CD14-positive monocyte (primary cell): ENCODE measurements around the gene CDCA7L. TPM values are rescaled to one million over a fixed set of nuclear protein-coding genes. Genes with fewer than 3 reads are reported as not detected.

Experiments used
- DNase-seq, 3 donors: peaks; one replicate each; pipeline ENCODE4 v3.0.0-alpha.2; 2011 to 2022
- H2AFZ ChIP-seq: 2 replicates; pipeline ENCODE4 v1.6.0; 2012; ENCODE audit warnings: mild to moderate bottlenecking, low read depth, low read length, inconsistent platforms; ENCODE audit not compliant: insufficient read depth, poor library complexity, severe bottlenecking
- H3K27ac ChIP-seq, 2 donors: 1 replicate in 1 of 2; 2 replicates in 1 of 2; pipeline ENCODE4 v1.5.1; 2012 to 2013; ENCODE audit warnings: low read length in 2 of 2, control low read depth in 1 of 2, inconsistent platforms in 1 of 2, low read depth in 1 of 2, mild to moderate bottlenecking in 1 of 2
- H3K27me3 ChIP-seq, 2 donors: one replicate each; pipeline versions ENCODE4 v1.6.0 to v1.6.1; 2011 to 2013; ENCODE audit warnings: low read length in 2 of 2; ENCODE audit not compliant: control insufficient read depth in 2 of 2, insufficient read depth in 2 of 2
- H3K36me3 ChIP-seq, 2 donors: replicated peaks in 1 of 2; 1 replicate in 1 of 2; 2 replicates in 1 of 2; pipeline versions ENCODE4 v1.5.1 to v1.6.1; 2012 to 2013; ENCODE audit warnings: low read length in 2 of 2, control low read depth in 1 of 2, inconsistent platforms in 1 of 2, mild to moderate bottlenecking in 1 of 2; ENCODE audit not compliant: insufficient read depth in 2 of 2, control insufficient read depth in 1 of 2
- H3K4me1 ChIP-seq, 2 donors: 1 replicate in 1 of 2; 2 replicates in 1 of 2; pipeline versions ENCODE4 v1.5.1 to v1.6.1; 2012 to 2013; ENCODE audit warnings: low read length in 2 of 2, control low read depth in 1 of 2, inconsistent platforms in 1 of 2, mild to moderate bottlenecking in 1 of 2, moderate library complexity in 1 of 2; ENCODE audit not compliant: insufficient read depth in 2 of 2, control insufficient read depth in 1 of 2
- H3K4me2 ChIP-seq: replicated peaks from 2 replicates; pipeline ENCODE3; 2012; ENCODE audit warnings: low read length, moderate library complexity, mild to moderate bottlenecking; ENCODE audit not compliant: poor library complexity, severe bottlenecking; ENCODE audit errors: extremely low read depth
- H3K4me3 ChIP-seq, 3 experiments: fragments of 200-600 bp in 1 of 3; sonication (generic) in 1 of 3; replicated peaks in 1 of 3; 1 replicate in 2 of 3; 2 replicates in 1 of 3; pipeline ENCODE4 v1.5.1; 2011 to 2013; ENCODE audit warnings: low read length in 3 of 3, mild to moderate bottlenecking in 3 of 3, control low read depth in 2 of 3, low read depth in 2 of 3, inconsistent platforms in 1 of 3, moderate library complexity in 1 of 3
- H3K79me2 ChIP-seq: 2 replicates; pipeline ENCODE4 v1.6.0; 2012; ENCODE audit warnings: mild to moderate bottlenecking, control low read depth, inconsistent platforms, low read length, moderate library complexity; ENCODE audit not compliant: insufficient read depth
- H3K9ac ChIP-seq: 2 replicates; pipeline ENCODE4 v1.6.0; 2017; ENCODE audit warnings: low read length, mild to moderate bottlenecking; ENCODE audit not compliant: insufficient read depth, poor library complexity, severe bottlenecking
- H3K9me3 ChIP-seq, 2 donors: replicated peaks in 1 of 2; 1 replicate in 1 of 2; 2 replicates in 1 of 2; pipeline versions ENCODE4 v1.5.1 to v1.6.1; 2012 to 2013; ENCODE audit warnings: low read length in 2 of 2, control low read depth in 1 of 2; ENCODE audit not compliant: control insufficient read depth in 1 of 2, insufficient read depth in 1 of 2
- H4K20me1 ChIP-seq: 2 replicates; pipeline ENCODE4 v1.6.0; 2012; ENCODE audit warnings: mild to moderate bottlenecking, low read length, control low read depth, moderate library complexity; ENCODE audit not compliant: insufficient read depth
- H3K27ac Mint-ChIP-seq, 7 donors: one replicate each; pipeline ENCODE4 v1.8.0; 2020; ENCODE audit warnings: mild to moderate bottlenecking in 7 of 7, mixed read lengths in 7 of 7, moderate library complexity in 6 of 7, inconsistent platforms in 2 of 7
- H3K27me3 Mint-ChIP-seq, 3 donors: one replicate each; pipeline ENCODE4 v1.8.0; 2021 to 2022; ENCODE audit warnings: low read depth in 3 of 3, mild to moderate bottlenecking in 3 of 3, mixed read lengths in 3 of 3, moderate library complexity in 3 of 3, inconsistent platforms in 1 of 3
- H3K36me3 Mint-ChIP-seq, 2 donors: one replicate each; pipeline ENCODE4 v1.8.0; 2020; ENCODE audit warnings: mixed read lengths in 2 of 2, inconsistent platforms in 1 of 2, mild to moderate bottlenecking in 1 of 2
- H3K4me1 Mint-ChIP-seq: one replicate; pipeline ENCODE4 v1.8.0; 2020; ENCODE audit warnings: mild to moderate bottlenecking, mixed read lengths
- H3K4me3 Mint-ChIP-seq, 2 donors: one replicate each; pipeline ENCODE4 v1.8.0; 2020; ENCODE audit warnings: mild to moderate bottlenecking in 2 of 2, mixed read lengths in 2 of 2, moderate library complexity in 1 of 2
- H3K9me3 Mint-ChIP-seq, 7 donors: one replicate each; pipeline ENCODE4 v1.8.0; 2020 to 2022; ENCODE audit warnings: mixed read lengths in 7 of 7, mild to moderate bottlenecking in 6 of 7, moderate library complexity in 6 of 7, inconsistent platforms in 2 of 7
- WGBS: methylation state at CpG from one replicate; pipeline ENCODE4 v1.1.5; 2013; ENCODE audit warnings: missing lambda C conversion rate; ENCODE audit not compliant: insufficient coverage; 5-methylcytosine and 5-hydroxymethylcytosine counted together
- intact Hi-C, 2 donors: fragments of 100-400 bp; cut with micrococcal nuclease; formaldehyde crosslinking; loops; one replicate each; pipeline versions ENCODE4 v1.15.0 to v1.15.1; 2023
- polyA plus RNA-seq, 3 donors: library from polyadenylated mRNA; depleted of rRNA in 1 of 3; unstranded in 2 of 3; stranded (reverse) in 1 of 3; fragments of 300-500 nt in 2 of 3; fragments of >200 nt in 1 of 3; fragmentation: Illumina TruSeq in 2 of 3; gene quantifications; 1 replicate in 2 of 3; 2 replicates in 1 of 3; pipeline ENCODE4 v1.2.3, GENCODE V29; 2012 to 2021
- TF ChIP-seq, protein P1 (sequence below): fragments of 200-600 bp; IDR thresholded peaks from one replicate; pipeline ENCODE4 v1.8.0; 2022; ENCODE audit warnings: antibody characterized with exemption, mild to moderate bottlenecking

CDCA7L gene
- polyA plus RNA-seq, 3 donors = 2.5 to 4.3 (median 3.1) TPM

DNA sequence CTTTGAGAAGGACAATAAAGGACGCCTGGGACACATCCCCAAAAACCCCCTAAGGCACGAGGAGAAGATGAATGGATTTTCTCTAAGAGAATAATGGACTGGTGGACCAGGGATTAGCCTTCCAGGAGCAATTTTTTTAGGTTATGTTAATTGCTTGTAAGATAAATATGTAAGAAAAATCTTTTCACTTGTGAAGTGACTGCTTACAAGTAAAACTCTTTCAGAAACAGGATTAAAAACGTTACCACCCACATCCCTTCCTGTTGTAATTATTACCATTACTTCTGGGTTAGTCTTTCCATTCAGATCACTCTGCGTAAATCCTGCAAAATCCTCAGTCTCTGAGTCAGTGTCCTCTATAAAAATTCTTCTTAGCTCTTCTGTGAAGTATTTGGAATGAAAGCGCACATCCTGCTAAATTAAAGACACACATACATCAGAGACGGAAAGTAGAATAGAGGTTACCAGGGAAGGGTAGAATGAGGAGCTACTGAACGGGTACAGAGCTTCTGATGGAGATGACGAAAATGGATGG is 34.3 kb downstream of the CDCA7L start:
- H3K27me3 ChIP-seq = no peaks in the 10 kb centered on the region
- Mint-ChIP-seq H3K27ac (no peak overlapping the region), H3K9me3 (no peaks in the 10 kb centered on the region), H3K4me3 (no peak overlapping the region), H3K36me3 (peaks cover 37 to 46% of the 10 kb centered on the region in 2 donors), H3K27me3 (no peaks in the 10 kb centered on the region), H3K4me1 (peaks cover 4% of the 10 kb centered on the region)
- H2AFZ ChIP-seq = no peak overlapping the region
- H3K9ac ChIP-seq = no peak overlapping the region
- no CpG with 5 or more reads among the region's 8 CpGs for WGBS
- H3K4me1 ChIP-seq = no peaks in the 10 kb centered on the region
- no peak overlapping the region for H3K4me3 ChIP-seq
- H3K4me2 ChIP-seq = no peak overlapping the region
- H3K79me2 ChIP-seq = no peaks in the 10 kb centered on the region
- H3K9me3 ChIP-seq = no peaks in the 10 kb centered on the region
- TF ChIP-seq, protein P1, sequence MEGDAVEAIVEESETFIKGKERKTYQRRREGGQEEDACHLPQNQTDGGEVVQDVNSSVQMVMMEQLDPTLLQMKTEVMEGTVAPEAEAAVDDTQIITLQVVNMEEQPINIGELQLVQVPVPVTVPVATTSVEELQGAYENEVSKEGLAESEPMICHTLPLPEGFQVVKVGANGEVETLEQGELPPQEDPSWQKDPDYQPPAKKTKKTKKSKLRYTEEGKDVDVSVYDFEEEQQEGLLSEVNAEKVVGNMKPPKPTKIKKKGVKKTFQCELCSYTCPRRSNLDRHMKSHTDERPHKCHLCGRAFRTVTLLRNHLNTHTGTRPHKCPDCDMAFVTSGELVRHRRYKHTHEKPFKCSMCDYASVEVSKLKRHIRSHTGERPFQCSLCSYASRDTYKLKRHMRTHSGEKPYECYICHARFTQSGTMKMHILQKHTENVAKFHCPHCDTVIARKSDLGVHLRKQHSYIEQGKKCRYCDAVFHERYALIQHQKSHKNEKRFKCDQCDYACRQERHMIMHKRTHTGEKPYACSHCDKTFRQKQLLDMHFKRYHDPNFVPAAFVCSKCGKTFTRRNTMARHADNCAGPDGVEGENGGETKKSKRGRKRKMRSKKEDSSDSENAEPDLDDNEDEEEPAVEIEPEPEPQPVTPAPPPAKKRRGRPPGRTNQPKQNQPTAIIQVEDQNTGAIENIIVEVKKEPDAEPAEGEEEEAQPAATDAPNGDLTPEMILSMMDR = no peak
- no peak overlapping the region for H3K27ac ChIP-seq
- intact Hi-C loops = no loop called here
- DNase-seq = no peak
- no peaks in the 10 kb centered on the region for H4K20me1 ChIP-seq
- H3K36me3 ChIP-seq = peaks cover 6 to 78% of the 10 kb centered on the region in 2 donors

DNA sequence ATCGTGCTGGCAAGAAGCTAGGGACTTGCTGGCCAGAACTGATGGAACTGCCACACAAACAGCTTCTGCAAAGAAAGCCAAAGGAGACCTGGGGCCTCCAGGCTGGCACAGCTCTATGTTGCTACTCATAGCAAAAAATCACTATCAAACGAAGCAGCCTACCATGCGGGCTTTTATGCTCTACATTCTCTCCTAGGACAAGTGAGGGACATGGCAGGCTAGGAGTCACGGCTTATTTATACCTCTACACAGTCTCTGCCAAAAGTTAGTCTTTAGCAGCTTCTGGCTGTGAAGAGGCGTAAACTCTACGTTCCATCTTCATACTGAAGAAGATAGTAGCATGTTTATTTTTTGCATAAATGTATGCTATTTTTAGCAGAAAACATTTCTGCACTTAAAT is 35.4 kb downstream of the CDCA7L start:
- Histone ChIP-seq H3K27me3 (no peaks in the 10 kb centered on the region), H4K20me1 (no peaks in the 10 kb centered on the region), H3K4me1 (no peaks in the 10 kb centered on the region), H3K36me3 (peaks cover 6 to 84% of the 10 kb centered on the region in 2 donors), H3K4me3 (no peak overlapping the region), H3K79me2 (no peaks in the 10 kb centered on the region), H3K27ac (no peak overlapping the region), H3K4me2 (no peak overlapping the region), H3K9me3 (no peaks in the 10 kb centered on the region), H3K9ac (no peak overlapping the region), H2AFZ (no peak overlapping the region)
- 100% methylated on average over 1 of the region's 6 CpGs for WGBS
- Mint-ChIP-seq H3K4me3 (no peak overlapping the region), H3K4me1 (peaks cover 4% of the 10 kb centered on the region), H3K36me3 (peaks cover 41 to 50% of the 10 kb centered on the region in 2 donors), H3K27ac (no peak overlapping the region), H3K9me3 (no peaks in the 10 kb centered on the region), H3K27me3 (no peaks in the 10 kb centered on the region)
- TF ChIP-seq, protein P1 = no peak
- no peak for DNase-seq
- intact Hi-C loops = no loop called here
